GM18526 (cell line): ENCODE data around the gene TNPO2.
A peak's percentile ranks its signal among the peaks of the same experiment; 100 is the strongest.

Experiments
- POLR2A ChIP-seq: IDR thresholded peaks from 3 replicates; pipeline ENCODE4 v1.6.1; 2011; ENCODE audit not compliant: insufficient read length; ENCODE audit errors: extremely low read depth

The TNPO2 gene

GRCh38 chr19:12720851-12721655 is 2.7 kb downstream of the TNPO2 start:
- no peak for TF ChIP-seq POLR2A

GRCh38 chr19:12720296-12720695 is 3.4 kb downstream of the TNPO2 start:
- no peak for TF ChIP-seq POLR2A

DNA sequence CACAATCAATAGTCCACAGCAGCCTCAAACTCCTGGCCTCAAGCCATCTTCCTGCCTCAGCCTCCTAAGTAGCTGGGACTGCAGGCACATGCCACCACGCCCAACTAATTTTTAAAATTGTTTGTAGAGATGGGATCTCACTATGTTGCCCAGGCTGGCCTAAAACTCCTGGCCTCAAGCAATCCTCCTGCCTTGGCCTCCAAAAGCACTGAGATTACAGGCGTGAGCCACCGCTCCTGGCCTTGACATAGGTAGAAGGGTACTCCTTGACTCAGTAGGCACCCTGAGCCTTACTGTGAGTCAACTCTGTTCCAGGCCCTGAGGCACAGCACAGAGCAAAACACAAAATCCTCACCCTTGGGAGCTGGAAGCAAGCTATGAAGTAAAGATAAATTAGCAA is 7.8 kb downstream of the TNPO2 start:
- no peak for TF ChIP-seq POLR2A

GRCh38 chr19:12715102-12715501 is 8.6 kb downstream of the TNPO2 start:
- TF ChIP-seq POLR2A = no peak

- TF ChIP-seq POLR2A = no peak
These were observed 12.5 kb downstream of the TNPO2 start for GRCh38 chr19:12711187-12711586.

- no peak for TF ChIP-seq POLR2A
These were observed 15.1 kb downstream of the TNPO2 start for GRCh38 chr19:12708641-12709040.

- TF ChIP-seq POLR2A = no peak
These were observed 17.4 kb downstream of the TNPO2 start for GRCh38 chr19:12706332-12706718.

DNA sequence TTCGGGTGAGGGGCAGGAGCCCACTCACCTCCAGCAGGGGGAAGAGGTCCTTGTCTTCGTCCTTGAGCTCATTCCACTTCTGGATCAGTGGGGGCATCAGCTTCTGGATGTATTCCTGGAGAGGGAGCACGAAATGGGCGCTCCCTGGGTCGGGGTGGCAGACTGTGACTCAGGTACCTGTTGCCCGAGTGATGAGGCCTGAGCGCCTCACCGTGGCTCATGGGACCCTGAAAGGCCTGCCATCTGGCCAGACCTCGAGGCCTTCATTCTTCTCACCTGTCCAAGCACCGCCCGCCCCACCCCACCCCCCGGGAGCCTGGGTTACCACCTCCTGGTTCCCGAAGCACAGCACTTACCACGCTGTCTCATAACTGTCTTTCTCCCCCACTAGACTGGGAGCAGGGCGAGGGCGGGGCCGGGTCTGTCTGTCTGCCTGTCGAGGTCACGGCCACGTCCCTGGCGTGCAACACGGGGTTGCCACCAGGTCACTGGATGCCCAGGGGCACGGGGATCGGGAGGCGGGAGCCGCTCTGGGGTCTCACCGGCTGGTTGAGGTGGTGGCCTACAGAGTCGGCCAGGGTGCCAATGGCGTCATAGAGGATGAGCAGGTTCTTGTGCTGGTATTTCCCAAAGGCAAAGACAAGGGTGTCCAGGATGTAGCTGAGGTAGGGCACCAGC is 17.9 kb downstream of the TNPO2 start:
- TF ChIP-seq POLR2A = no peak

DNA sequence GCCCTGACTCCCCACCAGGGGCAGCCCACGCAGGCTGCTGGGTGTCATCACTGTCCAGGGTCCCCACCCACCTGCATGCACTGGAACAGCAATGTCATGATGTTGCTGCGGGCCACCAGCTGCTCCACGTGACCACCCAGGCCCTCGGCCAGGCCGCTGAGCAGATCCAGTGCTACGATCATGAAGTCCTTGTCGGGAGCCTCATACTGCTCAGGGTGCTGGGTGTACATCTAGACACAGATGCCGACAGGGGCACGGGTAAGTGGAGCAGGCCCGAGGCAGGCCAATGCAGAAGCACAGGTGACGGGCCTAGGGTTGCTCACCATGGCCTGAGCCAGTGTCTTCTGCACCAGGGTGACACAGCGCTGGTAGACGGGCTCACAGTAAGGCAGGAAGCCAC is 18.6 kb downstream of the TNPO2 start:
- no peak for TF ChIP-seq POLR2A

DNA sequence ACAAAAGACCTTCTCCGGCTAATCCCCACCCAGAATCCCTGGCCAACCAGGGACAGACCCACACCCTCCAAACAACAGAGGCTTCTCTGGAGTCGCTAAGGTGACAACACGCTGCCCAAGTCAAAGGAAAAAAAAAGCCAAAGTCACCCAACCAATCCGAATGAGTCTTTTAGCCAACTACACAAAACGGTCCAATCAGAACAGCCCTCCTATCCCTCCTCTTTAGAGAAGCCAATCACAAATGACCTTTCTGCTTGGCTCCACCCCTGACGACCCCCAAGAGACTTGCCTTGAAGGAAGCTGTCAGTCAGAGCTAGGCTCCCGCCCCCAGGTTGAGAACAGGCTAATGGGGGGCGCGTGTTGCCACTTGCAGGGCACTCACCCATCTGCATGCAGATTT is 20.7 kb downstream of the TNPO2 start:
- TF ChIP-seq POLR2A = no peak

DNA sequence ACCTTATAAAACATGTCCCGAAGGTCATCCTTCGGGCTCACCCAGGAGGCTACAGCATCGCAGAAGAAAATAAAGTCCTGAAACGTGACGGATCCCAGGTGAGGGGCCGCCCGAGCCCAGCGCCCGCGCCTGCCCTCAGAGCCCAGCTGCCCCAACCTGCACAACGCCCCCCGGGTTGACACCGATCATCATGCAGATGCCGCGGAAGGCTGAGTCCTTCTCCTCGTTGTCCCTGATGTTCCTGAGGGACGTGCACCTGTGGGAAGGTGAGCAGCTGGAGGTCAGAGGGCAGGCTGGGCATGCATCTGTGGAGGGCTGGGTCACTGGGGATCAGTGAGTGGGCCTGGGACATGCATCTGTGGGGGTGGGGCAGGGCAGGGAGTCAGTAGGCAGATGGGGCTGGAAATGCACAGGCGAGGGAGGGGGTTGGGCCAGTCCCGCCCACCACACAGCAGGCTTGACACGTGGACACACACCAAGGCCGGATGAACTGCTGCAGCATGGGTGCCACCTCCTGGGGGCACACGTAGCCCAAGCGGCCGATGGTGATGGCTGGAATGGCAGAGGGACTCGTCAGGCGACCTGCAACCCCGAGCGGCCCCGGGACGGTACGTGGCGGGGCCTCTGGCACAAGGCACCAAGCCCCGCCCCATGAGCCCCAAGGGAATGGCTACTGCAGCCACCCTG is 22.0 kb downstream of the TNPO2 start:
- TF ChIP-seq POLR2A = no peak

GRCh38 chr19:12698138-12698537 is 25.6 kb downstream of the TNPO2 start:
- TF ChIP-seq POLR2A = no peak

- peak; percentile 68 for TF ChIP-seq POLR2A
These were observed 27.1 kb downstream of the TNPO2 start, which contains the start of gene FBXW9 for GRCh38 chr19:12696366-12697335. FBXW9 (minus strand) TSS chr19:12696631; CDS start chr19:12696581, 50 bp downstream.

DNA sequence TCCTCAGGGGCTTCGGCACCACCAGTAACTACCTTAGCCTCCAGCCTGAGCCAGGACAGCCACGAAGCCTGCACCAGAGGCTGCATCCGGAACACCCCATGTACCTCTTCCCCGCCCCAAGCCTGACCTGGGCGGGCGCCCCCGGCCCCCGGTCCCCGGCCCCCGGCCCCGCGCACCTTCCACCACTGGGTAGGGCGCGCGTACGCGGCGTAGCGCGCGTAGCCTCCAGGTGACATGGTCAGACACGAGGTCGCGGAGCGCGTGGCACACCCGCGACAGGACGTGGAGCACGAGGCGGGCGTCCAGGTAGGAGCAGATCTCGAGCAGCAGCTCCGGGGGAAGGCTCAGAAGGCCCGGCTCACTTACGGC is 27.8 kb downstream of the TNPO2 start:
- no peak for TF ChIP-seq POLR2A

DNA sequence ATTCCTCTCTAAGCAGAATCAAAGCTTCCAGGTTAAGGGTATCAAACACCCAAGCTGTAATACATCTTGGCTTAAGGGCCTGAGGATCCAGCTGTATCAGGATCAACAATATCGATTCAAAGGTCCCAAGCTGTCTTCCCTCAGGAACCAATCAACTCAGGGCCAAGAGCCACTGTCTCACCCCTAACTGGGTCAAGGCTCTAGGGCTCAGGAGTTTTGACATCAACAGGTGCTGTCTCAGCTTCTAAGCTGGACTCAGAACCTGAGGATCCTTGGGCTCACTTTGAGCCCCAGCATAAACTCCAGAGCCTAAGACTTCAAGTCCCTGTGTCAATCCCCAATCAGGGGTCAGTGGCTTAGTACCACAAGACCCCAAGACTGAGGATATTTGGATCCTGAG is 28.2 kb downstream of the TNPO2 start:
- no peak for TF ChIP-seq POLR2A
